Activated CD4-positive, alpha-beta memory T cell treated with anti-CD3 and anti-CD28 coated beads, Interleukin-2, amount 10 ng/mL, durations not matched to agents 7 days and 5 days (primary cell): ENCODE results near the gene SFRP5. TPM values are rescaled to one million over a fixed set of nuclear protein-coding genes. Genes with fewer than 3 reads are reported as not detected.

ENCODE experiments used
- CTCF ChIA-PET: fragments of 350-600 bp; sonication (Branson Sonifier 250); formaldehyde crosslinking; loops from one replicate; lab custom pipeline; 2021; ENCODE audit warnings: antibody characterized with exemption, inconsistent platforms; lab: Charles Lee
- POLR2A ChIA-PET: fragments of 350-600 bp; sonication (Branson Sonifier 250); formaldehyde crosslinking; loops from one replicate; lab custom pipeline; 2021; ENCODE audit warnings: antibody characterized with exemption; lab: Charles Lee
- DNase-seq: peaks from one replicate; pipeline ENCODE4 v3.0.0-alpha.2; 2020
- H3K27ac Mint-ChIP-seq: one replicate; pipeline ENCODE4 v1.8.0; 2021; ENCODE audit warnings: mild to moderate bottlenecking, mixed read lengths
- H3K27me3 Mint-ChIP-seq: one replicate; pipeline ENCODE4 v1.8.0; 2021; ENCODE audit warnings: mixed read lengths
- H3K36me3 Mint-ChIP-seq: one replicate; pipeline ENCODE4 v1.8.0; 2021; ENCODE audit warnings: low read depth, mixed read lengths
- H3K4me1 Mint-ChIP-seq: one replicate; pipeline ENCODE4 v1.8.0; 2021; ENCODE audit warnings: mixed read lengths
- H3K4me3 Mint-ChIP-seq: one replicate; pipeline ENCODE4 v1.8.0; 2021; ENCODE audit warnings: mild to moderate bottlenecking, mixed read lengths
- H3K9me3 Mint-ChIP-seq: one replicate; pipeline ENCODE4 v1.8.0; 2021; ENCODE audit warnings: mixed read lengths
- total RNA-seq, 2 experiments: library from RNA; stranded (reverse); gene quantifications; one replicate each; pipeline ENCODE4 v1.2.3, GENCODE V29; 2021

SFRP5 gene
- total RNA-seq, 2 experiments from 2014 or later = not detected

GRCh38 chr10:97800474-97800873 is 28.7 kb upstream of the SFRP5 start:
- H3K4me3 Mint-ChIP-seq = no peak overlapping the region
- H3K27me3 Mint-ChIP-seq = peaks cover 5% of the 10 kb centered on the region
- H3K9me3 Mint-ChIP-seq = peaks cover 8% of the 10 kb centered on the region
- no peak overlapping the region for H3K27ac Mint-ChIP-seq
- H3K36me3 Mint-ChIP-seq = peaks cover 15% of the 10 kb centered on the region
- ChIA-PET CTCF (interaction anchor here (0.5 to 2.4 kb wide), 3 partner anchors 8 to 69 kb away, joined by 3 to 9 read pairs (median 4); no protein-coding TSS in a partner anchor), POLR2A (no interaction called here)
- DNase-seq = no peak
- H3K4me1 Mint-ChIP-seq = peaks cover 27% of the 10 kb centered on the region

DNA sequence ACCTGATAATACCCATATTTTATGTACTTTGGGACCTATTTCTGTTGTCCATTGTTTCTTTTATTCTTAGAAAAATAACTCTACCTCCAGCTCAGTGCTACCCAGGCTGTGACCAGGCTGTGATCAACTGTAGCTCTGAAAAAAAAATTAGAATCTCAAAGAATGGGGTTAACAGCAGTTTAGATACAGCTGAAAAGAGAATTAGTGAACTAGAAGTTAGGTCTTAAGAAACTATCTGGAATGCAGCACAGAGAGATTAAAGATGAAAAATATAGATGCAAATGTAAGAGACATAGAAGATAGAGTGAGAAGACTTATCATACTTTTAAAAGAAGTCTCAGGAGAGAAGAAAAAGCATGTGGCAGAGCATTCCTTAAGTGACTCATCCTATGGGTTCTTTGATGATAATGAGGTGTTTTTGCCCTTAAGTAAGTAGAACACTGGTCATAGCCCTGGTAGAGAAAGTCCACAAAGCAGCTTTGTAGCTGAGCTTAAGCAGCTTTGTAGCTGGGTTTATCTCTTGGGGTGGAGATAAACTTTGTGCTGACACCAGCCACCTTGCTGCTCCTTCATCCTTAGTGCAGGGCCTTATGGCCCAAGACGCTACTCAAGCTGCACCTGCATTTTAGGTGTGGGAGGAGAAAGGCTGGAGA is 27.3 kb upstream of the SFRP5 start:
- Mint-ChIP-seq H3K4me1 (peaks cover 29% of the 10 kb centered on the region), H3K36me3 (peaks cover 15% of the 10 kb centered on the region), H3K27me3 (peaks cover 5% of the 10 kb centered on the region), H3K27ac (no peak overlapping the region), H3K9me3 (peaks cover 8% of the 10 kb centered on the region), H3K4me3 (no peak overlapping the region)
- ChIA-PET POLR2A (no interaction called here), CTCF (no interaction called here)
- DNase-seq = no peak

DNA sequence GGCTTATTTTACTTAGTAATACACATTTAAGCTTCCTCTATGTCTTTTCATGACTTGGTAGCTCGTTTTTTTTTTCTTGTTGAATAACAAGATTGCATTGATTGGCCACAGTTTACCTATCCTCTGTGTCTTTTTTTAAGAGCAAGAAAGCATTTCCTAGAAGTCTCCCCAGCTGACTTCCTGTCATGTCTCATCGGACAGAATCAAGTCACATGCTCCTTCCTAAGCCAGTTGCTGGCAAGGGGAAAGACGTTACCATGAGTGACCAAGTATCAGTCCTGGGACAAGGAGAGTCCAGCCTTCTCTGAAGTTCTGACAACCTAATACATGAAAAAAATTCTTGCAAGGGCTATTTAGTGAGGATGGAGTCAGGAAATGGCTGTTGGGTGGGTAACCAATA is 24.9 kb upstream of the SFRP5 start:
- Mint-ChIP-seq H3K4me3 (peak overlapping the region; percentile 57), H3K27me3 (peaks cover 2% of the 10 kb centered on the region), H3K9me3 (peaks cover 8% of the 10 kb centered on the region), H3K27ac (peak overlapping the region; percentile 94), H3K36me3 (peaks cover 15% of the 10 kb centered on the region), H3K4me1 (peaks cover 41% of the 10 kb centered on the region)
- ChIA-PET POLR2A (interaction anchor here (0.9 to 2.2 kb wide), 4 partner anchors 15 to 73 kb away, joined by 4 to 12 read pairs (median 6); partner anchors contain the start of gene GOLGA7B), CTCF (interaction anchor here (0.6 to 3.3 kb wide), 8 partner anchors 54 to 270 kb away, joined by 3 to 49 read pairs (median 4); partner anchors contain the start of genes GOLGA7B and ZFYVE27)
- peak; percentile 64 for DNase-seq

- peaks cover 15% of the 10 kb centered on the region for H3K36me3 Mint-ChIP-seq
- peaks cover 41% of the 10 kb centered on the region for H3K4me1 Mint-ChIP-seq
- no peak overlapping the region for H3K4me3 Mint-ChIP-seq
- ChIA-PET CTCF (interaction anchor here (0.8 to 3.3 kb wide), 6 partner anchors 54 to 250 kb away, joined by 3 to 49 read pairs (median 5); partner anchors contain the start of genes GOLGA7B and ZFYVE27), POLR2A (interaction anchor here (0.9 to 2.2 kb wide), 4 partner anchors 14 to 74 kb away, joined by 4 to 12 read pairs (median 6); partner anchors contain the start of gene GOLGA7B)
- peak overlapping the region; percentile 94 for H3K27ac Mint-ChIP-seq
- H3K9me3 Mint-ChIP-seq = peaks cover 8% of the 10 kb centered on the region
- no peak for DNase-seq
- peaks cover 4% of the 10 kb centered on the region for H3K27me3 Mint-ChIP-seq
These were observed 24.1 kb upstream of the SFRP5 start for GRCh38 chr10:97795886-97796285.

DNA sequence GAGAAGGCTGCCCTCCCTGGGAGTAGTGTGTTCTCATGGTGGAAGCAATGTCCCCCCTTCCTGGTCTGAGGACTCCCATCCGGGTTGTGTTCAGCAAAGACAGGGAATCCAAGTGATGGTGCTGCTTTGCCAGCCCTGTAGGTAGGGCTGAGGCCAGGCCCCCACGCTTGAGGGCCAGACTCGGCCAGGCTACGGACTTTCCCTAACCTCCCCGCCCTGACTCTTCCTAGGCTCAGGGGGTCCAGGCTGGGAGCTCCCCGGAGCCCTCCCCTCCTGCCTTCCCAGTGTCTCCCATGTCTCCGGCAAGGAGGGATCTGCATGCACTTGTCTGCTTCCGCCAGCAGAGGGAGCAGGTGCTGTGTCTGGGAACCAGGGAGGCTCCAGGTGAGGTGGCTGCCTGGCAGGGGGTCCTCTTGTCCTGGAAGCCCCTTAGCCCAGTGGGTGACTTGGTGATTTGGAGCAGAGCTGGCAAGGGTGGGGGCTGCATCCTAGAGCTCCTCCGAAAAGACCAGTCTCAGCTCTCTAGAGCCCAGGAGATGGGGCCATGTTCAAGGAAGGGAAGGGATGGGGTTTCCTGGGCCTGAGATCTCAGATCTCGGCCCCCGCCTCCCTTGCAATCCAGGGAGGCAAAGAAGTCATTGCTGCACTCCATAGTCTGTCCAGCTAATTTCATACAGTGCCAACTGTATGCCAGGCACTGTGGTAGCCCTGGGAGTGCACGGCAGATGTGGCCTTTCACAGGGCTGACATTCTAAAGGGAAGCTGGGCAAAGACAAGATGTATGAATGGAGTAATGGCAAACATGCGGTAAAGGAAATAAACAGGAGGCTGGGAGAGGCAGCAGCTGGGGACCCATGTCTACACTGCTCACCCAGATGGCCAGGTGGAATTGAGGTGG is 20.3 kb upstream of the SFRP5 start:
- Mint-ChIP-seq H3K4me3 (no peak overlapping the region), H3K27ac (peak overlapping the region; percentile 24), H3K9me3 (no peaks in the 10 kb centered on the region), H3K4me1 (peaks cover 32% of the 10 kb centered on the region), H3K36me3 (peaks cover 3% of the 10 kb centered on the region), H3K27me3 (peaks cover 14% of the 10 kb centered on the region)
- DNase-seq = peak; percentile 78
- CTCF ChIA-PET = interaction anchor here (0.6 to 7.0 kb wide), 24 partner anchors 9 to 253 kb away, joined by 3 to 184 read pairs (median 4); partner anchors contain the start of gene GOLGA7B
- POLR2A ChIA-PET = interaction anchor here (1.0 kb wide), 1 partner anchor 77 kb away, joined by 8 read pairs; no protein-coding TSS in a partner anchor

- DNase-seq = no peak
- peaks cover 15% of the 10 kb centered on the region for H3K27me3 Mint-ChIP-seq
- no peaks in the 10 kb centered on the region for H3K36me3 Mint-ChIP-seq
- no peak overlapping the region for H3K4me3 Mint-ChIP-seq
- peaks cover 12% of the 10 kb centered on the region for H3K4me1 Mint-ChIP-seq
- ChIA-PET CTCF (interaction anchor here (1.2 to 7.0 kb wide), 2 partner anchors 39 to 81 kb away, joined by 3 to 184 read pairs; no protein-coding TSS in a partner anchor), POLR2A (no interaction called here)
- H3K9me3 Mint-ChIP-seq = no peaks in the 10 kb centered on the region
- H3K27ac Mint-ChIP-seq = no peak overlapping the region
These were observed 18.1 kb upstream of the SFRP5 start for GRCh38 chr10:97789770-97790397.

GRCh38 chr10:97788552-97789442 is 17.0 kb upstream of the SFRP5 start:
- CTCF ChIA-PET = interaction anchor here (7.0 kb wide), 1 partner anchor 82 kb away, joined by 184 read pairs; no protein-coding TSS in a partner anchor
- no peak overlapping the region for H3K27ac Mint-ChIP-seq
- POLR2A ChIA-PET = no interaction called here

DNA sequence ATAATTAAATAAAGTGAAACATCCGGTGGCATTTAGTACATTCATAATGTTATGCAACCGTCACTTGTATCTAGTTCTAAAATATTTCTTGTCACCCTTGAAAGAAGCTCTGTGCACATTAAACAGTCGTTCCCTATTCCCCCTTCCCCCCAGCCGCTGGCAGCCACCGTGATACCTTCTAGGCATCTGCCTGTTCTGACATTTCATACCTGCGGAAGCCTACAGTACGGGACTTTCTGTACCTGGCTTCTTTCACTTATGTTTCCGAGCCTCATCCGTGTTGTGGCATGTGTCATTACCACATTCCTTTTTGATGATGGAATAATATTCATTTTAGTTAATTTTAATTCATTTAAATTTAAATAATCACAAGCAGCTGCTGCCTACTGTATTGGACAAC is 13.9 kb upstream of the SFRP5 start:
- ChIA-PET POLR2A (no interaction called here), CTCF (interaction anchor here (1.8 kb wide), 1 partner anchor 256 kb away, joined by 5 read pairs; no protein-coding TSS in a partner anchor)
- H3K36me3 Mint-ChIP-seq = no peaks in the 10 kb centered on the region
- H3K9me3 Mint-ChIP-seq = no peaks in the 10 kb centered on the region
- no peak for DNase-seq
- H3K27ac Mint-ChIP-seq = no peak overlapping the region
- H3K27me3 Mint-ChIP-seq = peaks cover 13% of the 10 kb centered on the region
- no peak overlapping the region for H3K4me3 Mint-ChIP-seq
- peaks cover 11% of the 10 kb centered on the region for H3K4me1 Mint-ChIP-seq

More at GRCh38 chr10:97788552-97789442, 17.0 kb upstream of the SFRP5 start:
- H3K36me3 Mint-ChIP-seq = no peaks in the 10 kb centered on the region
- no peaks in the 10 kb centered on the region for H3K9me3 Mint-ChIP-seq
- no peak for DNase-seq
- peaks cover 10% of the 10 kb centered on the region for H3K4me1 Mint-ChIP-seq
- H3K27me3 Mint-ChIP-seq = peaks cover 15% of the 10 kb centered on the region
- H3K4me3 Mint-ChIP-seq = no peak overlapping the region

DNA sequence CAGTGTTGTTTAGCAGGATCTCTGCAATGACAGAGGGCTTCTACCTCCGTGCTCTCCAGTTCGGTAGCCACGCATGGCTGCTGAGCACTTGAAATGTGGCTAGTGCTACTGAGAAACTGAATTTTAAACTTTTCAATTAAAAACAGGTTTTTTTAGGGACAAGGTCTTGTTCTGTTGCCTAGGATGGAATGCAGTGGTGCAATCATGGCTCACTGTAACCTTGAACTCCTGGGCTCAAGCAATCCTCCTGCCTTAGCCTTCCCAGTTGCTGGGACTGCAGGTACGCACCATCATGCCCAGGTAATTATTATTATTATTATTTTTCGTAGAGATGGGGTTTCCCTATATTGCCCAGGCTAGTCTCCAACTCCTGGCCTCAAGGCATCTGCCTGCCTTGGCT is 13.4 kb upstream of the SFRP5 start:
- H3K36me3 Mint-ChIP-seq = no peaks in the 10 kb centered on the region
- no peak for DNase-seq
- H3K27me3 Mint-ChIP-seq = peaks cover 13% of the 10 kb centered on the region
- POLR2A ChIA-PET = no interaction called here
- CTCF ChIA-PET = interaction anchor here (1.8 kb wide), 1 partner anchor 256 kb away, joined by 5 read pairs; no protein-coding TSS in a partner anchor
- no peak overlapping the region for H3K4me3 Mint-ChIP-seq
- H3K4me1 Mint-ChIP-seq = peaks cover 11% of the 10 kb centered on the region
- H3K9me3 Mint-ChIP-seq = no peaks in the 10 kb centered on the region
- no peak overlapping the region for H3K27ac Mint-ChIP-seq

DNA sequence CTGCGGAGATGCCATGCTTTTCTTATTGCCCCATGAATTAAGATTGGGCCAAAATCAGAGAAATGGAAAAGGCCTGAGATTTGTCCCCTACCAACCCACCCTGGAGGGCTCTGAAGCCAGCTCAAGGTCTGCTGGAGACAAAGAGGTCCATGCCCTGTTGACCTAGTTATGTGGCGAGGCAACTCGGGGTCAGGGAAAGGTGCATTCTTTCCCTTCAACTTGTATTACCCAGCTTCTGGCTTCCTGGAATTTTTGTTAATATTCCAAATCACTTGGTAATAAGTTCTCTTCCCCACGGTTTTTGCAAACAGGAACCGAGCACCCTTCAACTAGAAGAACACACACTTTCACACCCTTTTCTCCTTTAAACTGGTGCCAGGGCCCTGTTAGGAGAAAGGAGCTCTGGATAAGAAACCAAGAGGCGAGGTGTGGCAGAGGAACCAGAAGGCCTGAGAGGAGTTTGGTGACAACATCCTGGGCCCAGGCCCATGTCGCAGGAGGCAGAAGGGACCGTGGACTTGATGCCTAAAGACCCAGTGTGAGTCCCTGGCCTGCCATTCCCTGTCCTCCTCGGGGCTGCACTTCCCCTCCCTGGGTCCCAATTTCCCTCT is 12.5 kb upstream of the SFRP5 start:
- Mint-ChIP-seq H3K4me1 (peaks cover 11% of the 10 kb centered on the region), H3K27me3 (peaks cover 9% of the 10 kb centered on the region), H3K27ac (no peak overlapping the region), H3K4me3 (no peak overlapping the region), H3K9me3 (no peaks in the 10 kb centered on the region), H3K36me3 (no peaks in the 10 kb centered on the region)
- POLR2A ChIA-PET = no interaction called here
- no peak for DNase-seq
- CTCF ChIA-PET = interaction anchor here (0.7 to 1.8 kb wide), 3 partner anchors 61 to 257 kb away, joined by 3 to 5 read pairs (median 3); no protein-coding TSS in a partner anchor
